ENCODE measurements around the gene OPCML.

DNA sequence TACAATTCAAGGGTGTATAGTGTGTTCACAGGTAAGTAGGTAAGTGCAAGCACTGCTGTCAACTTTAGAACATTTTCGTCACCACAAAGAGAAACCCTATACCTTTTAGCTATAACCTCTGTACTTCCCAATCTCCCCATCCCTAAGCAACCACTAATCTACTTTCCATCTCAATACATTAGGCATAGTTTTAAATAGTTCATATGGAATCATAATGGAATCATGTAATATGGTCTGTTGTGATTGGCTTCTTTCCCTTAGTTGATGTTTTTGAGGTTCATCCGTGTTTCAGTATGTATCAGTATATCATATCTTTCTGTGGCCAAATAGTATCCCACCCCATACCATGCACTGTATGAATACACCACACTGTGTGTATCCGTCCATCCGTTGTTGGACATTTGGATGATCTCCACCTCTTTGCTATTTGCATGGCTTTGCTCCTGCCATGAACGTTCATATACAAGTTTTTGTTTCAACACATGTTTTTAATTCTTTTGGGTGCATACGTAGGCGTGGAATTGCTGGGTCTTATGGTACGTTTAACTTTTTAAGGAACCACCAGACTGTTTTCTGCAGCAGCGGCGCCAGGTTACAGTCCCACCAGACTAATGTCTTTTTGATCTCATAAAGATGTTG is 27.7 kb upstream of the OPCML start:
- TF ChIP-seq, protein P1, sequence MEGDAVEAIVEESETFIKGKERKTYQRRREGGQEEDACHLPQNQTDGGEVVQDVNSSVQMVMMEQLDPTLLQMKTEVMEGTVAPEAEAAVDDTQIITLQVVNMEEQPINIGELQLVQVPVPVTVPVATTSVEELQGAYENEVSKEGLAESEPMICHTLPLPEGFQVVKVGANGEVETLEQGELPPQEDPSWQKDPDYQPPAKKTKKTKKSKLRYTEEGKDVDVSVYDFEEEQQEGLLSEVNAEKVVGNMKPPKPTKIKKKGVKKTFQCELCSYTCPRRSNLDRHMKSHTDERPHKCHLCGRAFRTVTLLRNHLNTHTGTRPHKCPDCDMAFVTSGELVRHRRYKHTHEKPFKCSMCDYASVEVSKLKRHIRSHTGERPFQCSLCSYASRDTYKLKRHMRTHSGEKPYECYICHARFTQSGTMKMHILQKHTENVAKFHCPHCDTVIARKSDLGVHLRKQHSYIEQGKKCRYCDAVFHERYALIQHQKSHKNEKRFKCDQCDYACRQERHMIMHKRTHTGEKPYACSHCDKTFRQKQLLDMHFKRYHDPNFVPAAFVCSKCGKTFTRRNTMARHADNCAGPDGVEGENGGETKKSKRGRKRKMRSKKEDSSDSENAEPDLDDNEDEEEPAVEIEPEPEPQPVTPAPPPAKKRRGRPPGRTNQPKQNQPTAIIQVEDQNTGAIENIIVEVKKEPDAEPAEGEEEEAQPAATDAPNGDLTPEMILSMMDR (IDR thresholded peaks at IDR 0.05; ENCODE audit: low read depth, low read length, missing input control): no peak
- TF ChIP-seq SP1 (IDR thresholded peaks at IDR 0.05) (no peak), ZBTB33 (IDR thresholded peaks at IDR 0.05) (no peak), MAX (IDR thresholded peaks at IDR 0.05) (no peak), GABPA (IDR thresholded peaks at IDR 0.05 in 1 of 2, conservative IDR thresholded peaks at IDR 0.05 in 1 of 2) (no peak), ATF3 (IDR thresholded peaks at IDR 0.05) (no peak)
